IPS-NIHi11 (cell line): ENCODE data around the gene CDKN2A.
A peak's percentile ranks its signal among the peaks of the same experiment; 100 is the strongest.

Source experiments
- DNase-seq: peaks from one replicate; pipeline ENCODE4 v3.0.0; 2012; ENCODE audit warnings: mixed read lengths, low spot score

The CDKN2A gene

GRCh38 chr9:22005702-22006606 lies 11.8 kb upstream of the CDKN2A start:
- DNase-seq: no peak

GRCh38 chr9:22005021-22005701 lies 11.0 kb upstream of the CDKN2A start:
- no peak for DNase-seq

DNA sequence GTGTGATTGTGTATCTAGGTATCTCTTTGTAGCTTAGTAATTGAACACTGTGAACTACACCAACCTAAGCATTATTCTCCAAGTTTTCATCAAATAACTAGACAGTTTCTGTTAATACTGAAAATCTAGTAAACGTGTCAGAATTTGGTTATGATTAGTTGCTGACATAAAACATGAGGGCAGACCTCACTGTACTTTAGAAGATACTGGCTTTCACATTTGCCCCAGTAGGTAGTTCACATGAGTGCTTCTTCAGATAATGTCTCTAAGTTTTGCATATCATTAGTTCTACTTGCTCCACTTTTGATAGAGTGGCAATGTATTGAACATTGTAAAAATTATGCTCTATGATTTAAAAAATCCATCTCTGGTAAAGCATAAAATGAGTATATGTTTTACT lies 7.8 kb upstream of the CDKN2A start:
- no peak for DNase-seq

GRCh38 chr9:21998026-21998425 lies 3.8 kb upstream of the CDKN2A start:
- DNase-seq: no peak

- no peak for DNase-seq
Measured at GRCh38 chr9:21997480-21997879, 3.3 kb upstream of the CDKN2A start.

DNA sequence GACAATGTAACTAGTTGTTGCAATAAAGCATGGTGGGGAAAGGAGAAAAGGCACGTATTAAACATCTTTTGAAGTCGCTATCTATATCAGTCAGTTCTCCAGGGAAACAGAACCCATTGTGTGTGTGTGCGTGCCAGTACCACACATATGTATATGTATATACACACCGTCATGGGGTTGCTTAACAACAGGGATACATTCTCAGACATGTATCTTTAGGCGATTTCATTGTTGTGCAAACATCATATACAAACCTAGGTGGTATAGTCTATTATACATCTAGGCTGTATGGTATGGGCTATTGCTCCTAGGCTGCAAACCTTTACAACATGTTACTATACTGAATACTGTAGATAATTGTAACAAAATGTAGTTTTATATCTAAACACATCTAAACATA lies 2.7 kb upstream of the CDKN2A start:
- no peak for DNase-seq

DNA sequence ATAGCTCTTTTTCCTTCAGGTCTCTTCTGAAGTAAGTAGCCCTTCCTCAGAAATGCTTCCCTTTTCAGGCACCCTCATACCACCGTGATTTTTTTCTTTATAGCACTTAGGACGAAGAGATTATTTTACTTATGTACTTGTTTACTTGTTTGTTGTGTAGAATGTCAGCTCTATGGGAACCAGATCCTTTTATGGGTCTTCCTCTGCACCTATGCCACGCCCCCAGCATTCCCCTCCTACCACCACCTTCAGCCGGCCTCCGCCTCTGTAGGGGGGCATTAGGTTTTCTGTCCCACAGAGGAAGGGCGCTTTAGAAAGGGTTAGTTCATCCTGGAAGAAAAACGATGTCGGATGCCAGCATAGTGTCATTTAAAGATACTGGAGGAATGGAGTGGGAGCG lies 2.2 kb upstream of the CDKN2A start:
- peak; percentile 26 for DNase-seq

DNA sequence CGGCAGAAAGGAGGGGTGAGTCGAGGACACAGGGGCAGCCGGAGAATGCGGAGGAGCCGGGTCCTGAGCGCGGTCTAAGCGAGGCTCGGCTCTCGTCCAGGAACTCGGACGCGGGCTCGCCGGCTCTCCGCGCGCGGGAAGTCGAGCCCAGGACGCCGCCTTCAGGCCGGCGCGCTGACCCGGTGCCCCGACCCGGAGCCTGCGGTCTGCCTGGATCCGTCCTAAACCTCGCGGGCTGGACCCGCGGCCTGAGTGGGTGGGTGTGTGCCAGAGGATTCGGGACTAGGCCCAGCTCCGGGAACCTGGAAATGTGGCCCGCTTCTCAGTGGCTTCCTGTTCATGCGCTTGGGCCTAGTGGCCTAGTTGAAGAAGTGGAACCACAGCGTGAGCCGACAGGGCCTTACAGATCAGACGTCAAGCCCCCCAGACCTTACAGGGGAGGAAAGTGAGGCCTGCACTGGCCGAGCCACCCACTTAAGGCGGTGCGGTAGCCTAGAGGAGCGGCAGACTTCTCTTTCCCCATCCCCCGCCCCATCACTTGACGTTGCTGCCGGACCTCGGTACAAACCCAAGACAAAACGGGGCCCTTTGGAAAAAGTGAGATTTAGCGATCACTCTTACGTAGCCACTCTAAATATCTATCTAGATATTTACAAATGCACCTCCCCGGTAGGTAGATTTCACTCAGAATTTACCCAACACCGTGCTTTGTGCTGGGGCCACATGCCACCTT lies 1.6 kb upstream of the CDKN2A start:
- DNase-seq: peak; percentile 39

GRCh38 chr9:21995006-21995665 lies 944 bp upstream of the CDKN2A start:
- peak; percentile 61 for DNase-seq

DNA sequence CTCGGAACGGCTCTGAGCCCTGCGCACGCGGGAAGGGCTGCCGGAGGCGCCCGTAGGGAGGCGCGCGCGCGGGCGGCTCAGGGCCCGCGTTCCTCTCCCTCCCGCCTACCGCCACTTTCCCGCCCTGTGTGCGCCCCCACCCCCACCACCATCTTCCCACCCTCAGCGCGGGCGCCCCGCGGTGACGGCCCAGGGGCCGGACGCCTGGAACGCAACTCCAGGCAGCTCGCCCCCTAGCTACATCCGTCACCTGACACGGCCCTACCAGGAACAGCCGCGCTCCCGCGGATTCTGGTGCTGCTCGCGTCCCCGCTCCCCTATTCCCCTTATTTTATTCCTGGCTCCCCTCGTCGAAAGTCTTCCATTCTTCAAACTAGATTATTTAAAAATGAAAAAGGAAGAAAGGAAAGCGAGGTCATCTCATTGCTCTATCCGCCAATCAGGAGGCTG lies 389 bp upstream of the CDKN2A start, which contains the start of gene CDKN2B-AS1:
Gene CDKN2B-AS1, plus strand, starts transcription at position 236 of the 450 bp plus-strand sequence.
- peak; percentile 46 for DNase-seq

GRCh38 chr9:21993007-21993406 lies 1.2 kb downstream of the CDKN2A start:
- no peak for DNase-seq

DNA sequence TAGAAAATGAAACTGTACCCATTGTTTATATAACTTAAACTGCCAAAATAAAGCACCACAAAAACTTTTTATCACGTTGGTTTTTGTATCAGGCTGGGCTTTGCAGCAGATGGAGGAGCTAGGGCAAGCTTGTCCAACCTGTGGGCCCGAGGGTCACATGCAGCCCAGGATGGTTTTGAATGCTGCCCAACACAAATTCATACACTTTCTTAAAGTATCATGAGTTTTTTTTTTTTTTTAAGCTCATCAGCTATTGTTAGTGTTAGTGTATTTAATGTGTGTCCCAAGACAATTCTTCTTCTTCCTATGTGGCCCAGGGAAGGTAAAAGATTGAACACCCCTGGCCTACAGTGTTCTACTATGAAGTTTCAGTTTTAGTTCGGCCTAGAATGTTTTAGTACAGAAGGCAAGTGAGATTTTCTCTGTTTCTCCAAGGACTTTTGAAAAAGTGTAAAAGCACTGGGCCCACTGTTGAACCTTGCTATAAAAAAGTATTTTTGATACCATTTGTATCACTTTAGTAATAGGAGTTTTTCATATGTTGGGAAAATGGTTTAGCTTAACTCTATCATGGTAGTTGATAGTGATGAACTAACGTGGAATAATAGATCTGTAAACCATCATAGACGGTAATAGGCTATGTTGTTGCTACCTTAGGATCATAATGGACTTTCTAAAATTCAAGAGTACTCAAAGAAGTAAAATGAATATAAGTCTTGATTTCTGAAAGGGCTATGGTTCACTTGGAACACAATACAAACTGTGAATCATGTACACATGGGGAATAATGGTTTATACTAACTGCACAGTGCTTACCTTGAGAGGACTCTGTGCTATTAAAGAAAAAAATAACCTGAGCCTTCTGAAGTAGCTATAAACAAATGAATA lies 2.9 kb downstream of the CDKN2A start:
- no peak for DNase-seq

DNA sequence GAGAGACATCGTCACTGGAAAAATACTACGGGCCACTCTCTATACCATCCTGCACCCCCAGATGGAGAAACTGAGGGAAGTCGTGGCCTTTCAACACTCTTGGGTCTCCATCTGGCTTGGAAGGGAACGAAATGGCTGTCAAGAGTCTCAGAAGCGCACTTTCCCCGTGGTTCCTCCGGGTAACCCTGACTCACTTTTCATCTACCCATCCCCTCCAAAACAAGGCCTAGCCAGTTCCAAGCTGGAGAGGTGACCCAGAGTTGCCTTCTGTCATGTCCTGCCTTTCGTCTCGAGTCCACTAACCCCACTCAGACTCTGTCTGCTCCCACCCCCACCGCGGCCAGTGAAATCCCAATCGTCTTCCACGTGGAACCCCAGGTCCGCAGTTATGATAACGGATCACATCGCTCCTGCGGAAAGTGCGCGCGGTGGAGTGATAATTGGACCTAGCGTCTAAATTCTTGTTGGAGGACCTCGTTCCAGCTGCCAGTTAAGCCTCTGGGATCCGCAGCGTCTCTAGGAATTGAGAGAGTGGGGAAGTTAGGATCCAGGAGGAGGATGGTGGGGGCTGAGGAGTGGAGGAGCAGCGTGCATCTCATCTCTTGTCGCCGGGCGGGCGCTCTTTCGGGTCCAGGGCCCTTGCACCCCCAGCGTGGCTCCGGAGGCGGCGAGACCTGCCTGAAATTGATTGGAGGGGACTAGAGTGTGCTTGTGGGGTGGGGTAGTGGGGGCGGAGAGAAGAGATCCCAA lies 4.6 kb downstream of the CDKN2A start:
- DNase-seq: no peak

GRCh38 chr9:21988056-21988990 lies 5.9 kb downstream of the CDKN2A start:
- DNase-seq: no peak

DNA sequence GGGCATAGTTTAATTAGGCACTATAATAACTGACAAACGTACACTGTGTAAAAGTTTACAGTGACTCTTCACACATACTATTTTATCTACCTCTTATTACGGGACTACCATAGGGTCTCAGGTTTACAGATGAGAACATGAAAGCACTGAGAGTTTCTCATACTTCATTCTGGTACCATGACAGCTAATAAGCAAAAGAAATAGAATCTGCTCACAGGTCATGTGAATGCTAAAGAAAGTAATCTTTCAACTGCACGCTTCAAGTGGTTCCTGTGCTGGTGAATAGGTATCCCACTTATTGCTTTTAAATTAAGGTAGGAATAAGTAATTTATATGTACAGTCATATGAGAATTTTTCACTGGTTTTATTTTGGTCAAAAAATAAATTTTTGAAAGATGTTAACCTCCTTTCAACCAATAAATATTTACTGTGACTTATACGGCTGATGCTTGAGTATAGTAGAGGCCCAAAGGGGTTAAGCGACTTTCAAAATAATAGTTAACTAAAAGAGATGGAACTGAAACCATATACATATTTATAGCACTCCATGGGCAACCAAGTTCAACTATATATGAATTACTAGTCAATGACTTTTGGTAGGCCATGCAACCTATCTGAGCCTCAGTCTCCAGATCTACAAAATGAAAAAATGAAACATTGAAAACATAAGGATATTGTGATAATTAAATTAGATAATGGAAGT lies 8.1 kb downstream of the CDKN2A start:
- no peak for DNase-seq

- no peak for DNase-seq
Measured at GRCh38 chr9:21984101-21984500, 10.1 kb downstream of the CDKN2A start.

- no peak for DNase-seq
Measured at GRCh38 chr9:21983561-21983935, 10.6 kb downstream of the CDKN2A start.

DNA sequence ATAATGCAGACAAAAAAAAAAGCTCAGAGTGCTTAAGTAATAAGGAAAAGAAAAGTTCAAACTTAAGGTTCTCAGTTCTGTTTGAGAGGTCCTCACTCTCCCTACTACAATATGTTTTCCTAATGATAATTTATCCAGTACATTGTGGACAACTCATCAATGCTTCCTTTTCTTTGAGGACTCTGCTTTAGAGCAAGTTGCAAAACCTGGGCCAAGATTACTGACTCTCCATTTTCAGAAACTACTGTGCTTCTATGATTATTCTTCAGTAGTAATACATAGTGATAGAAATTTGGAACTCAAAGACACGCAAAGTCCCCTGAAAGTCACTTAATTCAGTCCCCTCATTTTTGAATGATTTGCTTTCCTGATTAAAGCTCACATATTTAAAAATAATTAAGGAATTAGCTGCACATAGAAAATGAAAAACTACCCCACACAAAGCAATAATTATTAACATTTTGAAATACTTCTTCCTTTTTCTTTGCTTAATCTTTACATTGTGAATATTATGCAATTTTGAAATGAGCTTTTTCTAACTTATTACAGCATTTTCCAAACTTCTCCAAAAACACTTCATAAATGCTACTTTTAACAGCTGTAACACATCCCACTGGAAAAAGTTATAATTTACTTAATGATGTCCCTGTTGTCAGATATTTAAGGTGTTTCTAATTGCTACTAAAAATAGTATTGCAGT lies 11.2 kb downstream of the CDKN2A start:
- DNase-seq: no peak
